ENCODE data around the gene SCAF4. TPM values are rescaled to one million over a fixed set of nuclear protein-coding genes. Genes with fewer than 3 reads are reported as not detected.

SCAF4 gene
- total and polyA plus RNA-seq, 12 donors = 5.6 to 22.3 (median 20.3) TPM

DNA sequence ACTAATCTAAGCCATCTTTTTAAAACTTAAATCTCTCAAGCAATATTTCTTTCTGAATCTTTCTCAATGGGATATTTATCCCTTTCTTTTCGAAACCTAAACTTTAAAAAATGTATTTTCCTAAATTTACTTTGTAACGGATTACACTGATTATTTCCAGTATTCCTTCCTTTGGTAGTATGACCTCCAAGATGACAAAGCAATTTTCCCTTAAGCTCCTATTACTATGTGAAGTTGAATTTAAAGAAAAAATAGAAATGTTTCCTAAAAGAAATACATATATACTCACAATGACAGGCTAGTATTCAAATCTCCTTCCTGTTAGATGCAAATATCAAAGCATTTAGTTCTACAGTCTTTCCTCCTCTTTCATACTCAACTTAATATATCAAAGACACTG is 15.8 kb downstream of the SCAF4 start:
- intact Hi-C loops (cut with DNase I) = no loop called here
- H3K4me1 ChIP-seq = peaks cover 2 to 62% (median 39%) of the 10 kb centered on the region in 9 donors
- no peaks in the 10 kb centered on the region for H3K36me3 ChIP-seq
- no peaks in the 10 kb centered on the region for H3K9me3 ChIP-seq
- H3K27me3 ChIP-seq = no peaks in the 10 kb centered on the region
- H3K4me3 ChIP-seq = no peak overlapping the region
- DNase-seq (no peak), ATAC-seq (no peak)
- 85 to 87% methylated on average over 2 of the region's 2 CpGs for WGBS, 2 donors
- TF ChIP-seq, protein P1, sequence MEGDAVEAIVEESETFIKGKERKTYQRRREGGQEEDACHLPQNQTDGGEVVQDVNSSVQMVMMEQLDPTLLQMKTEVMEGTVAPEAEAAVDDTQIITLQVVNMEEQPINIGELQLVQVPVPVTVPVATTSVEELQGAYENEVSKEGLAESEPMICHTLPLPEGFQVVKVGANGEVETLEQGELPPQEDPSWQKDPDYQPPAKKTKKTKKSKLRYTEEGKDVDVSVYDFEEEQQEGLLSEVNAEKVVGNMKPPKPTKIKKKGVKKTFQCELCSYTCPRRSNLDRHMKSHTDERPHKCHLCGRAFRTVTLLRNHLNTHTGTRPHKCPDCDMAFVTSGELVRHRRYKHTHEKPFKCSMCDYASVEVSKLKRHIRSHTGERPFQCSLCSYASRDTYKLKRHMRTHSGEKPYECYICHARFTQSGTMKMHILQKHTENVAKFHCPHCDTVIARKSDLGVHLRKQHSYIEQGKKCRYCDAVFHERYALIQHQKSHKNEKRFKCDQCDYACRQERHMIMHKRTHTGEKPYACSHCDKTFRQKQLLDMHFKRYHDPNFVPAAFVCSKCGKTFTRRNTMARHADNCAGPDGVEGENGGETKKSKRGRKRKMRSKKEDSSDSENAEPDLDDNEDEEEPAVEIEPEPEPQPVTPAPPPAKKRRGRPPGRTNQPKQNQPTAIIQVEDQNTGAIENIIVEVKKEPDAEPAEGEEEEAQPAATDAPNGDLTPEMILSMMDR (IDR thresholded peaks at IDR 0.05) = no peak
- H3K27ac ChIP-seq = no peak overlapping the region

DNA sequence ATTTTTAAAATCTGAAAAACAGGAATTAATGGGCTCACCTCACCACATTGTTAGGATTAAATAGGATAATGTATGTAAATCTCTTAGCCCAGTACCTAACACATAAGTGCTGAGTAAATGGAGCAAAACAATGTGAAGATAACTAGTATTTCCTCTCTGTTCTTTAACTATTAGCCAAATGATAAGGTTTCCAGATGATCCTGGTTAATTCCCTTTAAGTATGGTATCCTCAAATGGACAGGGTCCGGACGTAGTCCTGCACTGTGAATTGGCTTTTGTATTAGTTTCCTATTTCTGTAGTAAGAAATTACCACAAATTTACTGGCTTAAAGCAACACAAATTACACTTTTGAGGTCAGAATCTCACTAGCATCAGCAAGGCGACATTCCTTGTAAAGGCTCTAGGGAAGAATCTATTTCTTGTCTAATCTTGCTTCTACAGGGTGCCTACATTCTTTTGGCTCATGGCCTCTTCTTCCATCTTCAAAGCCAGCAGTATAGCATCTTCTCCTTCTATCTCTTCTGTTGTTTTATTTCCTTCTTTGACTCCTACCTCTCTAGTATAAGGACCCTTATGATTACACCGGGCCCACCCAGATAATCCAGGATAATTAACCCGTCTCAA is 17.1 kb downstream of the SCAF4 start:
- 80 to 81% methylated on average over 5 of the region's 5 CpGs for WGBS, 2 donors
- Histone ChIP-seq H3K36me3 (no peaks in the 10 kb centered on the region), H3K9me3 (no peaks in the 10 kb centered on the region), H3K4me3 (no peak overlapping the region), H3K27me3 (no peaks in the 10 kb centered on the region), H3K4me1 (peaks cover 3 to 62% (median 44%) of the 10 kb centered on the region in 9 donors), H3K27ac (peak overlapping the region in 1 of 10 donors; percentile 38)
- TF ChIP-seq, protein P1 (IDR thresholded peaks at IDR 0.05) = no peak
- no peak for DNase-seq
- peak in 2 of 8 donors; percentile 11 to 45 for ATAC-seq
- intact Hi-C loops (cut with DNase I) = no loop called here

DNA sequence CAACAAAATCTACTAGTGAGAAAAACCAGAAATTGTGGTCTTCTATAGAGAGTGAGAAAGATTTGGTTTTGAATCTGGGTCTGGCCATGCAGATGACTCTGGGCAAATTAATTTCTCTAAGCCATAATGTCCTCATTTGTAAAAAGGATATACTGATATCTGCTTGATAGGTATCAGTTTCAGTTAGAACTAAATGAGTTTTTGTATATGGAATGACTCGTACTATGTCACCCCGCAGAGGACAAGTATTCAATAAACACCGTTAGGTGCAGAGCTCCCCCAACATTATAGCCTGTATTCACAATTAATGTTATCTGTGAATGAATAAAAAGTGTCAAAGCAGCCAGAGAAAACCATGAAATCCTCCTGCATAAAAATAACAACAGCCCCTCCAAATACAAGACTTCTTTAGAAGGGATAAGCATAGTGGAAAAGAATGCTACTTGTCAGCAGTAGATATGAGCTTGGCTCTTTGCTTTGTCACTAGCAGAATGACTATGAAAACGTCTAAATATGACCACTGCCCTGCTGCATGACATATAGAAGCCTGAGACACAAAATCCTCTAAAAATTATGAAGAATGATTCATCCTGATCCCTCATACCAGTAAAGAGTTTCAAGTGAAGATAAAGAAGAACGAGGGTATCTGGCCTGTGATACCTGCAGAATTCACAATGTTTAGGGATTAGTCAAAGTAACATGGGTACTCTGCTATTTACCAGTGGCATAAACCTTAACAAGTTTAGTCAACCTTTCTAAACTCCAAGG is 17.8 kb downstream of the SCAF4 start:
- no peak overlapping the region for H3K4me3 ChIP-seq
- peak in 4 of 8 donors; percentile 23 to 40 (median 30) for ATAC-seq
- intact Hi-C loops (cut with DNase I) = no loop called here
- 51 to 60% methylated on average over 5 of the region's 5 CpGs for WGBS, 2 donors
- TF ChIP-seq, protein P1 (IDR thresholded peaks at IDR 0.05) = no peak
- no peaks in the 10 kb centered on the region for H3K27me3 ChIP-seq
- no peaks in the 10 kb centered on the region for H3K9me3 ChIP-seq
- H3K4me1 ChIP-seq = peaks cover 3 to 67% (median 48%) of the 10 kb centered on the region in 9 donors
- no peaks in the 10 kb centered on the region for H3K36me3 ChIP-seq
- no peak for DNase-seq
- peak overlapping the region in 2 of 10 donors; percentile 9 to 38 for H3K27ac ChIP-seq

DNA sequence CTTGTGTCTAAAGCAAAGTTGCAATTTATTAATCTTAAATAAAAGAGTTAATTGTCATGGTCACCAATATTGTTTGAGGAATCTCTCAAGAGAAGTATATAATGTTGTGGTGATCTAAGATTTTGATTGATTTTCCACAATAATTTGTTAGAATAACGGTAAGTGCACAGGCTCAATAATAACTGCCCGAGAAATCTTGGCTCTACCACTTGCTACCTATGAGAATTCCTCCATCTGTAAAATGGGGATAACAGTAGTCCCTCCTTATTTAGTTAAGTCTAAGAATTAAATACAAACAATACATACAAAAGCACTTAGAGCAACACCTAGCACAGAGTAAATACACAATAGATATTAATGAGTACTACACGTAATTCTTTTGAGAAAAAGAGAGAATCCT is 18.8 kb downstream of the SCAF4 start:
- Histone ChIP-seq H3K4me1 (peaks cover 3 to 75% (median 54%) of the 10 kb centered on the region in 9 donors), H3K4me3 (no peak overlapping the region), H3K9me3 (no peaks in the 10 kb centered on the region), H3K36me3 (no peaks in the 10 kb centered on the region), H3K27me3 (no peaks in the 10 kb centered on the region), H3K27ac (no peak overlapping the region)
- intact Hi-C loops (cut with DNase I) = no loop called here
- TF ChIP-seq, protein P1 (IDR thresholded peaks at IDR 0.05) = no peak
- 59 to 65% methylated on average over 3 of the region's 3 CpGs for WGBS, 2 donors
- no peak for DNase-seq
- no peak for ATAC-seq

Measured in heart right ventricle (tissue), 16 donors.